HTERT RPE-1 (cell line): Measurements from ENCODE around the gene PARK7.

Experiments used
- in situ Hi-C: fragments of 300-500 bp; cut with MboI; formaldehyde crosslinking; loops from 4 replicates; pipeline ENCODE4 v1.14.3; 2020; ENCODE audit warnings: low sequenced_read_pairs

The PARK7 gene

GRCh38 chr1:8021676-8022266 lies 60.3 kb downstream of the PARK7 start:
- in situ Hi-C loops = no loop called here

GRCh38 chr1:8022395-8023286 lies 61.1 kb downstream of the PARK7 start:
- in situ Hi-C loops = no loop called here

GRCh38 chr1:8023287-8023994 lies 61.9 kb downstream of the PARK7 start:
- in situ Hi-C loops = no loop called here

GRCh38 chr1:8023995-8024313 lies 62.4 kb downstream of the PARK7 start:
- in situ Hi-C loops = no loop called here

GRCh38 chr1:8024329-8024728 lies 62.8 kb downstream of the PARK7 start:
- in situ Hi-C loops = no loop called here

- in situ Hi-C loops = no loop called here
Observed at GRCh38 chr1:8025061-8025670, 63.7 kb downstream of the PARK7 start.

GRCh38 chr1:8025671-8026144 lies 64.2 kb downstream of the PARK7 start:
- in situ Hi-C loops = no loop called here

GRCh38 chr1:8026153-8026975 lies 64.9 kb downstream of the PARK7 start, which contains the start of gene ERRFI1:
Gene ERRFI1, minus strand, starts transcription at chr1:8026309. Its CDS starts 10,690 bp downstream, at chr1:8015619.
- in situ Hi-C loops = no loop called here

GRCh38 chr1:8026976-8027747 lies 65.7 kb downstream of the PARK7 start:
- in situ Hi-C loops = no loop called here

- in situ Hi-C loops = no loop called here
Observed at GRCh38 chr1:8027748-8028570, 66.4 kb downstream of the PARK7 start.

- in situ Hi-C loops = no loop called here
Observed at GRCh38 chr1:8028571-8028910, 67.0 kb downstream of the PARK7 start.

- in situ Hi-C loops = no loop called here
Observed at GRCh38 chr1:8031176-8031785, 69.8 kb downstream of the PARK7 start.

- in situ Hi-C loops = no loop called here
Observed at GRCh38 chr1:8032366-8032910, 70.9 kb downstream of the PARK7 start.

- in situ Hi-C loops = no loop called here
Observed at GRCh38 chr1:8033322-8033721, 71.8 kb downstream of the PARK7 start.
